T-helper 17 cell (primary cell): ENCODE measurements around the gene CPB2. TPM values are rescaled to one million over a fixed set of nuclear protein-coding genes. Genes with fewer than 3 reads are reported as not detected.

Source experiments
- ATAC-seq: fragments of 150-1000 bp; cut with Tn5 transposase; 2 replicates; pipeline ENCODE4 v1.10.0; 2021; ENCODE audit warnings: mild to moderate bottlenecking, moderate library complexity
- DNase-seq, 3 donors: peaks; one replicate each; pipeline versions ENCODE4 v3.0.0 to v3.0.0-alpha.2; 2020 to 2021
- H3K9me3 ChIP-seq: one replicate; pipeline ENCODE4 v1.7.0; 2013; ENCODE audit warnings: low read length, mild to moderate bottlenecking; ENCODE audit not compliant: control insufficient read depth, poor library complexity, severe bottlenecking
- H3K27ac Mint-ChIP-seq: one replicate; pipeline ENCODE4 v1.8.0; 2022; ENCODE audit warnings: mild to moderate bottlenecking, moderate library complexity, mixed read lengths
- H3K27me3 Mint-ChIP-seq: one replicate; pipeline ENCODE4 v1.8.0; 2022; ENCODE audit warnings: mixed read lengths
- H3K36me3 Mint-ChIP-seq: one replicate; pipeline ENCODE4 v1.8.0; 2022; ENCODE audit warnings: low read depth, mixed read lengths
- H3K4me1 Mint-ChIP-seq: one replicate; pipeline ENCODE4 v1.8.0; 2022; ENCODE audit warnings: mild to moderate bottlenecking, mixed read lengths
- H3K4me3 Mint-ChIP-seq: one replicate; pipeline ENCODE4 v1.8.0; 2022; ENCODE audit warnings: mild to moderate bottlenecking, moderate library complexity, mixed read lengths
- total RNA-seq, 4 donors: library from RNA in 2 of 4; stranded (reverse) in 2 of 4; gene quantifications; one replicate each; pipeline ENCODE4 v1.2.3 and lab custom pipeline; 2022 to 2026

CPB2 gene
- total RNA-seq, 2 donors from 2014 or later: not detected

- peaks cover 35% of the 10 kb centered on the region for H3K4me1 Mint-ChIP-seq
Measured at GRCh38 chr13:46122304-46122703, 17.5 kb upstream of the CPB2 start.

GRCh38 chr13:46121597-46122163, 16.8 kb upstream of the CPB2 start:
- H3K27ac Mint-ChIP-seq: no peak overlapping the region
- H3K27me3 Mint-ChIP-seq: no peaks in the 10 kb centered on the region
- H3K36me3 Mint-ChIP-seq: peaks cover under 1% of the 10 kb centered on the region
- no peaks in the 10 kb centered on the region for H3K9me3 ChIP-seq
- H3K4me1 Mint-ChIP-seq: peaks cover 33% of the 10 kb centered on the region
- no peak overlapping the region for H3K4me3 Mint-ChIP-seq
- ATAC-seq (no peak), DNase-seq (no peak)

More at GRCh38 chr13:46122304-46122703, 17.5 kb upstream of the CPB2 start:
- Mint-ChIP-seq H3K36me3 (peaks cover 3% of the 10 kb centered on the region), H3K27ac (no peak overlapping the region), H3K4me3 (no peak overlapping the region), H3K27me3 (no peaks in the 10 kb centered on the region)
- ATAC-seq (no peak), DNase-seq (no peak)
- H3K9me3 ChIP-seq: no peaks in the 10 kb centered on the region

GRCh38 chr13:46121033-46121432, 16.2 kb upstream of the CPB2 start:
- no peak for ATAC-seq

GRCh38 chr13:46119883-46120614, 15.2 kb upstream of the CPB2 start:
- Mint-ChIP-seq H3K4me1 (peaks cover 21% of the 10 kb centered on the region), H3K27me3 (peaks cover 2% of the 10 kb centered on the region), H3K36me3 (no peaks in the 10 kb centered on the region), H3K4me3 (no peak overlapping the region), H3K27ac (no peak overlapping the region)
- ATAC-seq (no peak), DNase-seq (no peak)
- H3K9me3 ChIP-seq: no peaks in the 10 kb centered on the region

More at GRCh38 chr13:46121033-46121432, 16.2 kb upstream of the CPB2 start:
- no peaks in the 10 kb centered on the region for H3K9me3 ChIP-seq
- Mint-ChIP-seq H3K4me1 (peaks cover 30% of the 10 kb centered on the region), H3K36me3 (no peaks in the 10 kb centered on the region), H3K27ac (no peak overlapping the region), H3K4me3 (no peak overlapping the region), H3K27me3 (no peaks in the 10 kb centered on the region)
- DNase-seq: no peak

GRCh38 chr13:46116653-46117502, 12.0 kb upstream of the CPB2 start:
- H3K27ac Mint-ChIP-seq: no peak overlapping the region
- ATAC-seq (no peak), DNase-seq (no peak)
- peaks cover 22% of the 10 kb centered on the region for H3K27me3 Mint-ChIP-seq
- no peaks in the 10 kb centered on the region for H3K9me3 ChIP-seq
- peaks cover 3% of the 10 kb centered on the region for H3K36me3 Mint-ChIP-seq
- no peak overlapping the region for H3K4me3 Mint-ChIP-seq
- H3K4me1 Mint-ChIP-seq: peaks cover 6% of the 10 kb centered on the region

- Mint-ChIP-seq H3K4me1 (peaks cover 3% of the 10 kb centered on the region), H3K27ac (no peak overlapping the region), H3K36me3 (peaks cover 7% of the 10 kb centered on the region), H3K27me3 (peaks cover 39% of the 10 kb centered on the region), H3K4me3 (no peak overlapping the region)
- H3K9me3 ChIP-seq: no peaks in the 10 kb centered on the region
- DNase-seq (no peak), ATAC-seq (no peak)
Measured at GRCh38 chr13:46114613-46115012, 9.8 kb upstream of the CPB2 start.

- Mint-ChIP-seq H3K4me1 (peaks cover 5% of the 10 kb centered on the region), H3K4me3 (no peak overlapping the region), H3K27me3 (peaks cover 43% of the 10 kb centered on the region), H3K36me3 (peaks cover 7% of the 10 kb centered on the region), H3K27ac (no peak overlapping the region)
- DNase-seq (no peak), ATAC-seq (no peak)
- H3K9me3 ChIP-seq: no peaks in the 10 kb centered on the region
Measured at GRCh38 chr13:46113596-46113995, 8.8 kb upstream of the CPB2 start.

GRCh38 chr13:46111151-46111550, 6.3 kb upstream of the CPB2 start:
- Mint-ChIP-seq H3K4me3 (no peak overlapping the region), H3K4me1 (peaks cover 10% of the 10 kb centered on the region), H3K27me3 (peaks cover 57% of the 10 kb centered on the region), H3K36me3 (peaks cover 9% of the 10 kb centered on the region), H3K27ac (no peak overlapping the region)
- DNase-seq (no peak), ATAC-seq (no peak)
- no peaks in the 10 kb centered on the region for H3K9me3 ChIP-seq

- DNase-seq: no peak
- no peak overlapping the region for H3K27ac Mint-ChIP-seq
- no peak overlapping the region for H3K4me3 Mint-ChIP-seq
- peaks cover 10% of the 10 kb centered on the region for H3K4me1 Mint-ChIP-seq
- ATAC-seq: no peak
- H3K27me3 Mint-ChIP-seq: peaks cover 61% of the 10 kb centered on the region
- H3K36me3 Mint-ChIP-seq: peaks cover 9% of the 10 kb centered on the region
- no peaks in the 10 kb centered on the region for H3K9me3 ChIP-seq
Measured at GRCh38 chr13:46109451-46109850, 4.6 kb upstream of the CPB2 start.

- Mint-ChIP-seq H3K27ac (peak overlapping the region; percentile 32), H3K27me3 (peaks cover 49% of the 10 kb centered on the region), H3K4me3 (no peak overlapping the region), H3K4me1 (peaks cover 13% of the 10 kb centered on the region), H3K36me3 (peaks cover 7% of the 10 kb centered on the region)
- ATAC-seq: no peak
- no peak for DNase-seq
- H3K9me3 ChIP-seq: no peaks in the 10 kb centered on the region
Measured at GRCh38 chr13:46106839-46107371, 2.1 kb upstream of the CPB2 start.

- H3K27ac Mint-ChIP-seq: no peak overlapping the region
- H3K36me3 Mint-ChIP-seq: peaks cover 2% of the 10 kb centered on the region
- H3K4me1 Mint-ChIP-seq: peaks cover 9% of the 10 kb centered on the region
- ATAC-seq: no peak
- no peak overlapping the region for H3K4me3 Mint-ChIP-seq
- H3K27me3 Mint-ChIP-seq: peaks cover 29% of the 10 kb centered on the region
- DNase-seq: no peak
- no peaks in the 10 kb centered on the region for H3K9me3 ChIP-seq
Measured at GRCh38 chr13:46103037-46103436, 1.8 kb downstream of the CPB2 start.

- peaks cover 30% of the 10 kb centered on the region for H3K27me3 Mint-ChIP-seq
- H3K27ac Mint-ChIP-seq: no peak overlapping the region
- DNase-seq (no peak), ATAC-seq (no peak)
- H3K4me3 Mint-ChIP-seq: no peak overlapping the region
- peaks cover 1% of the 10 kb centered on the region for H3K36me3 Mint-ChIP-seq
- no peaks in the 10 kb centered on the region for H3K9me3 ChIP-seq
- H3K4me1 Mint-ChIP-seq: peaks cover 6% of the 10 kb centered on the region
Measured at GRCh38 chr13:46102255-46102605, 2.6 kb downstream of the CPB2 start.
